ENCODE data around the gene SLC35D1. TPM values are rescaled to one million over a fixed set of nuclear protein-coding genes. Genes with fewer than 3 reads are reported as not detected.

Gene SLC35D1
- total and polyA plus RNA-seq, 2 of the 13 experiments (the other 11 are each of a cell fraction or from before 2014, with no cell fraction given) = 12.4 to 41.5 TPM

- TF ChIP-seq ZNF451 (CRISPR knock-in tag; IDR thresholded peaks at IDR 0.05) (no peak), GPBP1L1 (CRISPR knock-in tag; IDR thresholded peaks at IDR 0.05) (no peak), ZBTB4 (CRISPR knock-in tag; IDR thresholded peaks at IDR 0.05; ENCODE audit: borderline replicate concordance) (no peak), ZSCAN12 (CRISPR knock-in tag; IDR thresholded peaks at IDR 0.05) (no peak), BATF2 (CRISPR knock-in tag; IDR thresholded peaks at IDR 0.05) (no peak)
- in situ Hi-C loops (cut with HindIII; ENCODE audit: extremely low pct_ligation_motif_present, low pct_unique_long_range_greater_than_20kb) = no loop called here
- no peak overlapping the region for H3K27ac ChIP-seq (ENCODE audit: extremely low read length, insufficient read depth, low read length)
- no peak overlapping the region for H3K4me2 ChIP-seq (ENCODE audit: low read depth, low read length)
- no peak overlapping the region for H2AFZ ChIP-seq (ENCODE audit: low read length)
- no peaks in the 10 kb centered on the region for H4K20me1 ChIP-seq (ENCODE audit: insufficient read depth, low read length)
- H3K4me3 ChIP-seq (replicated peaks in 1 of 3; ENCODE audit: insufficient read depth in 1 of 3, low read depth in 2 of 3, low read length in 3 of 3) = no peak overlapping the region
- no peaks in the 10 kb centered on the region for H3K9me3 ChIP-seq (ENCODE audit: low read length)
- no TSS peak for BruUV-seq (replicated peaks)
- peaks cover 10 to 44% of the 10 kb centered on the region in 2 experiments; a peak in 4 of 5 replicates for H3K36me3 ChIP-seq (replicated peaks in 1 of 2; ENCODE audit: control insufficient read depth in 1 of 2, insufficient read depth in 2 of 2, low read length in 2 of 2)
- intact Hi-C loops (cut with micrococcal nuclease; ENCODE audit: unreplicated experiment) = no loop called here
- FAIRE-seq = no peak
- no peak for ATAC-seq
- H3K9ac ChIP-seq (ENCODE audit: insufficient read depth, low read depth, low read length) = no peak overlapping the region
- POLR2A ChIA-PET = interaction anchor here (1.2 kb wide), 1 partner anchor 89 kb away, joined by 3 read pairs; no protein-coding TSS in a partner anchor
- H3K4me1 ChIP-seq (ENCODE audit: insufficient read depth, low read length) = no peaks in the 10 kb centered on the region
- no peaks in the 10 kb centered on the region for H3K27me3 ChIP-seq (ENCODE audit: control insufficient read depth in 1 of 2, insufficient read depth in 2 of 2, low read length in 2 of 2)
- H3K79me2 ChIP-seq (ENCODE audit: insufficient read depth, low read length) = no peaks in the 10 kb centered on the region
- no peak for DNase-seq (ENCODE audit: low spot score)
- CTCF ChIA-PET (ENCODE audit: low intra/inter-chr PET ratio, low total read pairs) = no interaction called here
- WGBS (ENCODE audit: low lambda C conversion rate) = 96% methylated on average over 4 of the region's 4 CpGs
Measured at GRCh38 chr1:67019121-67019520, 34.8 kb downstream of the SLC35D1 start.
